ENCODE results near the gene GRIK1.

GRIK1 gene

GRCh38 chr21:29920938-29921337, 18.9 kb downstream of the GRIK1 start:
- Histone ChIP-seq H3K4me1 (ENCODE audit: insufficient read depth, low read length, poor library complexity, severe bottlenecking) (no peaks in the 10 kb centered on the region), H2AFZ (ENCODE audit: low read length) (no peak overlapping the region), H3K9me3 (ENCODE audit: insufficient read depth, low read depth, low read length) (no peaks in the 10 kb centered on the region), H3K4me3 (ENCODE audit: low read length, poor library complexity, severe bottlenecking) (no peak overlapping the region), H3K79me2 (ENCODE audit: insufficient read depth, low read length) (no peaks in the 10 kb centered on the region), H4K20me1 (ENCODE audit: insufficient read depth, low read length, poor library complexity, severe bottlenecking) (no peaks in the 10 kb centered on the region), H3K27me3 (ENCODE audit: insufficient read depth, low read length, poor library complexity, severe bottlenecking) (no peaks in the 10 kb centered on the region), H3K9me2 (replicated peaks; ENCODE audit: low read depth, low read length) (no peaks in the 10 kb centered on the region), H3K36me3 (ENCODE audit: insufficient read depth, low read length) (no peaks in the 10 kb centered on the region), H3K4me2 (ENCODE audit: low read depth, low read length, poor library complexity, severe bottlenecking) (no peak overlapping the region), H3F3A (ENCODE audit: low read depth) (no peaks in the 10 kb centered on the region), H3K9ac (ENCODE audit: low read depth, low read length, poor library complexity, severe bottlenecking) (no peak overlapping the region)
- TF ChIP-seq CTCF (conservative IDR thresholded peaks at IDR 0.05; ENCODE audit: low read length) (no peak), EZH2phosphoT487 (IDR thresholded peaks at IDR 0.05; ENCODE audit: borderline replicate concordance) (no peak)

GRCh38 chr21:29914326-29914725, 25.5 kb downstream of the GRIK1 start:
- Histone ChIP-seq H3K27me3 (ENCODE audit: insufficient read depth, low read length, poor library complexity, severe bottlenecking) (no peaks in the 10 kb centered on the region), H3K4me3 (ENCODE audit: low read length, poor library complexity, severe bottlenecking) (no peak overlapping the region), H3K4me2 (ENCODE audit: low read depth, low read length, poor library complexity, severe bottlenecking) (no peak overlapping the region), H3K9me3 (ENCODE audit: insufficient read depth, low read depth, low read length) (0 out of 2 replicates have a peak, but pooled peaks cover 3% of the 10 kb centered on the region), H4K20me1 (ENCODE audit: insufficient read depth, low read length, poor library complexity, severe bottlenecking) (no peaks in the 10 kb centered on the region), H2AFZ (ENCODE audit: low read length) (no peak overlapping the region), H3K36me3 (ENCODE audit: insufficient read depth, low read length) (no peaks in the 10 kb centered on the region), H3K4me1 (ENCODE audit: insufficient read depth, low read length, poor library complexity, severe bottlenecking) (no peaks in the 10 kb centered on the region), H3K9ac (ENCODE audit: low read depth, low read length, poor library complexity, severe bottlenecking) (no peak overlapping the region), H3F3A (ENCODE audit: low read depth) (no peaks in the 10 kb centered on the region), H3K9me2 (replicated peaks; ENCODE audit: low read depth, low read length) (no peaks in the 10 kb centered on the region), H3K79me2 (ENCODE audit: insufficient read depth, low read length) (no peaks in the 10 kb centered on the region)
- TF ChIP-seq CTCF (conservative IDR thresholded peaks at IDR 0.05; ENCODE audit: low read length) (no peak), EZH2phosphoT487 (IDR thresholded peaks at IDR 0.05; ENCODE audit: borderline replicate concordance) (no peak)

- H4K20me1 ChIP-seq (ENCODE audit: insufficient read depth, low read length, poor library complexity, severe bottlenecking) = no peaks in the 10 kb centered on the region
- H3K9me3 ChIP-seq (ENCODE audit: insufficient read depth, low read depth, low read length) = no peaks in the 10 kb centered on the region
- no peak overlapping the region for H3K4me2 ChIP-seq (ENCODE audit: low read depth, low read length, poor library complexity, severe bottlenecking)
- no peaks in the 10 kb centered on the region for H3K79me2 ChIP-seq (ENCODE audit: insufficient read depth, low read length)
- H3K9ac ChIP-seq (ENCODE audit: low read depth, low read length, poor library complexity, severe bottlenecking) = no peak overlapping the region
- TF ChIP-seq CTCF (conservative IDR thresholded peaks at IDR 0.05; ENCODE audit: low read length) (no peak), EZH2phosphoT487 (IDR thresholded peaks at IDR 0.05; ENCODE audit: borderline replicate concordance) (no peak)
- no peaks in the 10 kb centered on the region for H3F3A ChIP-seq (ENCODE audit: low read depth)
- no peaks in the 10 kb centered on the region for H3K36me3 ChIP-seq (ENCODE audit: insufficient read depth, low read length)
- no peaks in the 10 kb centered on the region for H3K27me3 ChIP-seq (ENCODE audit: insufficient read depth, low read length, poor library complexity, severe bottlenecking)
- no peaks in the 10 kb centered on the region for H3K4me1 ChIP-seq (ENCODE audit: insufficient read depth, low read length, poor library complexity, severe bottlenecking)
- no peak overlapping the region for H3K4me3 ChIP-seq (ENCODE audit: low read length, poor library complexity, severe bottlenecking)
- no peak overlapping the region for H2AFZ ChIP-seq (ENCODE audit: low read length)
- H3K9me2 ChIP-seq (replicated peaks; ENCODE audit: low read depth, low read length) = no peaks in the 10 kb centered on the region
Observed at GRCh38 chr21:29909571-29909970, 30.2 kb downstream of the GRIK1 start.

Measured in Loucy (cell line).